Panc1 (cell line): ENCODE measurements around the gene FRG2B. TPM values are rescaled to one million over a fixed set of nuclear protein-coding genes. Genes with fewer than 3 reads are reported as not detected.
"Not testable (repeated sequence)": the region's sequence is repeated elsewhere in the genome, so short reads cannot be mapped to it uniquely, and the experiment has no call there.

ENCODE experiments used
- ATAC-seq: fragments of 200-7000 bp; cut with Tn5 transposase; 2 replicates; pipeline ENCODE4 v1.9.1; 2020; ENCODE audit warnings: mild to moderate bottlenecking, moderate library complexity
- Bru-seq: library from RNA; stranded (reverse); fragments of 400-500 nt; gene quantifications from one replicate; lab custom pipeline; 2021; lab: Mats Ljungman, UMichigan
- BruChase-seq, 2 experiments: library from RNA; stranded (reverse); fragments of 400-500 nt; gene quantifications; one replicate each; lab custom pipeline; 2021; lab: Mats Ljungman, UMichigan
- BruUV-seq: library from RNA; stranded (reverse); fragments of 400-500 nt; replicated peaks from 2 replicates; lab custom pipeline; 2021; lab: Mats Ljungman, UMichigan
- CTCF ChIA-PET: fragments of 300-600 bp; sonication (Branson Sonifier 250); formaldehyde crosslinking; loops from one replicate; lab custom pipeline; 2022; ENCODE audit warnings: antibody characterized with exemption; lab: Charles Lee
- POLR2A ChIA-PET: fragments of 300-600 bp; sonication (Branson Sonifier 250); formaldehyde crosslinking; loops from one replicate; lab custom pipeline; 2022; ENCODE audit warnings: antibody characterized with exemption; lab: Charles Lee
- DNase-seq: peaks from one replicate; pipeline ENCODE4 v3.0.0-alpha.2; 2010; ENCODE audit warnings: low read depth, low spot score
- H3K27ac ChIP-seq: 2 replicates; pipeline ENCODE4 v1.5.1; 2011; ENCODE audit warnings: mild to moderate bottlenecking, low read length, inconsistent platforms
- H3K27me3 ChIP-seq: fragments of 200-500 bp; sonication (Bioruptor generic); 2 replicates; pipeline ENCODE4 v1.6.0; 2014; ENCODE audit warnings: low read length, inconsistent platforms; ENCODE audit not compliant: control insufficient read depth, insufficient read depth
- H3K36me3 ChIP-seq: fragments of 200-500 bp; sonication (Bioruptor generic); 2 replicates; pipeline ENCODE4 v1.5.1; 2014; ENCODE audit warnings: inconsistent platforms, mild to moderate bottlenecking, low read length, moderate library complexity; ENCODE audit not compliant: control insufficient read depth, insufficient read depth
- H3K4me1 ChIP-seq: 2 replicates; pipeline ENCODE4 v1.5.1; 2011; ENCODE audit warnings: inconsistent platforms, mild to moderate bottlenecking, low read length, moderate library complexity; ENCODE audit not compliant: control insufficient read depth, insufficient read depth
- H3K4me3 ChIP-seq, 2 experiments: 2 replicates each; pipeline ENCODE4 v1.5.1; 2011 to 2012; ENCODE audit warnings: low read depth in 2 of 2, low read length in 2 of 2, mild to moderate bottlenecking in 2 of 2, inconsistent platforms in 1 of 2, moderate library complexity in 1 of 2
- H3K9me3 ChIP-seq: fragments of 200-500 bp; sonication (Bioruptor generic); 2 replicates; pipeline ENCODE4 v1.5.1; 2014; ENCODE audit warnings: low read depth, mild to moderate bottlenecking, inconsistent platforms, low read length, moderate library complexity; ENCODE audit not compliant: control insufficient read depth, insufficient read depth
- CTCF ChIP-seq: fragments of 450-650 bp; IDR thresholded peaks from 2 replicates; pipeline ENCODE4 v1.5.1; 2017; ENCODE audit warnings: mild to moderate bottlenecking
- in situ Hi-C: cut with HindIII; loops from 2 replicates; pipeline ENCODE4 v1.10.0; 2016; ENCODE audit warnings: low sequenced_read_pairs, low pct_unique_long_range_greater_than_20kb
- intact Hi-C: fragments of 100-400 bp; cut with micrococcal nuclease; formaldehyde crosslinking; loops from one replicate; pipeline ENCODE4 v1.10.0; 2022; ENCODE audit not compliant: unreplicated experiment
- long read RNA-seq: library from polyadenylated mRNA; unstranded; transcript quantifications from one replicate; pipeline ENCODE4 v2.0.0, GENCODE V29; 2021; ENCODE audit not compliant: unreplicated experiment
- polyA plus RNA-seq: library from polyadenylated mRNA; unstranded; fragments of >200 nt; gene quantifications from one replicate; pipeline ENCODE4 v1.2.1, GENCODE V29; 2012; ENCODE audit warnings: missing spikeins; ENCODE audit not compliant: insufficient read length
- total RNA-seq: library from RNA; stranded (reverse); gene quantifications from one replicate; pipeline ENCODE4 v1.2.1, GENCODE V29; 2021; ENCODE audit not compliant: unreplicated experiment

FRG2B gene
- total RNA-seq (not detected), Bru-seq, nascent RNA (not detected), BruChase-seq, experiment 1, labeled RNA remaining after a 2-hour chase (not detected), BruChase-seq, experiment 2, labeled RNA remaining after a 6-hour chase (not detected)
- polyA plus RNA-seq = not detected
- long read RNA-seq = 0 reads

- H3K4me1 ChIP-seq, H3K9me3 ChIP-seq, CTCF ChIA-PET, H3K27me3 ChIP-seq, H3K27ac ChIP-seq, H3K36me3 ChIP-seq, in situ Hi-C loops, DNase-seq, BruUV-seq, intact Hi-C loops, ATAC-seq, POLR2A ChIA-PET, H3K4me3 ChIP-seq: not testable (repeated sequence)
Observed at GRCh38 chr10:133626695-133627094, at the start of gene FRG2B. TSS of gene FRG2B (minus strand) at chr10:133626795. CDS start at chr10:133626742, 53 bp downstream.

- H3K4me1 ChIP-seq, H3K36me3 ChIP-seq, ATAC-seq, intact Hi-C loops, DNase-seq, H3K9me3 ChIP-seq, in situ Hi-C loops, H3K27ac ChIP-seq, BruUV-seq, POLR2A ChIA-PET, H3K27me3 ChIP-seq, H3K4me3 ChIP-seq, CTCF ChIA-PET: not testable (repeated sequence)
Observed at GRCh38 chr10:133667446-133667845, 40.9 kb upstream of the FRG2B start.

- H3K9me3 ChIP-seq, BruUV-seq, H3K36me3 ChIP-seq, POLR2A ChIA-PET, H3K4me1 ChIP-seq, CTCF ChIA-PET, H3K27ac ChIP-seq, H3K4me3 ChIP-seq, DNase-seq, in situ Hi-C loops, H3K27me3 ChIP-seq, intact Hi-C loops: not testable (repeated sequence)
- ATAC-seq = peak; percentile 74
- TF ChIP-seq CTCF = peak; percentile 27; the same call in 1 of the 2 replicates
Observed at GRCh38 chr10:133663544-133664160, 37.1 kb upstream of the FRG2B start.

GRCh38 chr10:133661122-133661521 lies 34.5 kb upstream of the FRG2B start:
- DNase-seq, CTCF ChIA-PET, POLR2A ChIA-PET, H3K9me3 ChIP-seq, H3K4me3 ChIP-seq, H3K27ac ChIP-seq, H3K27me3 ChIP-seq, in situ Hi-C loops, BruUV-seq, H3K4me1 ChIP-seq, H3K36me3 ChIP-seq, intact Hi-C loops: not testable (repeated sequence)
- 0 out of 2 replicates have a peak, but pooled peaks have one; percentile 34 for ATAC-seq

- H3K27me3 ChIP-seq, H3K36me3 ChIP-seq, H3K4me3 ChIP-seq, BruUV-seq, CTCF ChIA-PET, H3K4me1 ChIP-seq, ATAC-seq, DNase-seq, intact Hi-C loops, H3K9me3 ChIP-seq, in situ Hi-C loops, POLR2A ChIA-PET, H3K27ac ChIP-seq: not testable (repeated sequence)
Observed at GRCh38 chr10:133660516-133660915, 33.9 kb upstream of the FRG2B start.

GRCh38 chr10:133657276-133657675 lies 30.7 kb upstream of the FRG2B start:
- H3K36me3 ChIP-seq, in situ Hi-C loops, POLR2A ChIA-PET, H3K27ac ChIP-seq, CTCF ChIA-PET, BruUV-seq, H3K4me3 ChIP-seq, H3K27me3 ChIP-seq, intact Hi-C loops, ATAC-seq, H3K4me1 ChIP-seq, H3K9me3 ChIP-seq, DNase-seq: not testable (repeated sequence)
